Hindlimb muscle (tissue), 1 donor: ENCODE measurements around the gene PRDM16. TPM values are rescaled to one million over a fixed set of nuclear protein-coding genes. Genes with fewer than 3 reads are reported as not detected.

Experiments
- DNase-seq: peaks from one replicate; pipeline ENCODE4 v3.0.0-alpha.2; 2013
- polyA plus RNA-seq: library from polyadenylated mRNA; unstranded; fragments of 120-200 nt; gene quantifications from one replicate; pipeline ENCODE4 v1.2.1, GENCODE V29; 2013; ENCODE audit not compliant: insufficient read length

Gene PRDM16
- polyA plus RNA-seq, 1 donor: 0.80 TPM

GRCh38 chr1:3245768-3246167 is 176.8 kb downstream of the PRDM16 start:
- no peak for DNase-seq

GRCh38 chr1:3246251-3246650 is 177.2 kb downstream of the PRDM16 start:
- no peak for DNase-seq

GRCh38 chr1:3247521-3248121 is 178.6 kb downstream of the PRDM16 start:
- no peak for DNase-seq

- DNase-seq: no peak
Measured at GRCh38 chr1:3248155-3249141, 179.4 kb downstream of the PRDM16 start.

GRCh38 chr1:3249231-3249630 is 180.2 kb downstream of the PRDM16 start:
- DNase-seq: no peak

- no peak for DNase-seq
Measured at GRCh38 chr1:3249631-3250501, 180.9 kb downstream of the PRDM16 start.

GRCh38 chr1:3250624-3251023 is 181.6 kb downstream of the PRDM16 start:
- no peak for DNase-seq

GRCh38 chr1:3251099-3251806 is 182.2 kb downstream of the PRDM16 start:
- DNase-seq: no peak

- no peak for DNase-seq
Measured at GRCh38 chr1:3251807-3252428, 182.9 kb downstream of the PRDM16 start.

- no peak for DNase-seq
Measured at GRCh38 chr1:3255680-3256079, 186.7 kb downstream of the PRDM16 start.

- no peak for DNase-seq
Measured at GRCh38 chr1:3257788-3258187, 188.8 kb downstream of the PRDM16 start.

GRCh38 chr1:3258386-3259003 is 189.5 kb downstream of the PRDM16 start:
- no peak for DNase-seq

- DNase-seq: no peak
Measured at GRCh38 chr1:3259020-3259419, 190.0 kb downstream of the PRDM16 start.

- no peak for DNase-seq
Measured at GRCh38 chr1:3261007-3261968, 192.3 kb downstream of the PRDM16 start.

- DNase-seq: no peak
Measured at GRCh38 chr1:3261969-3262579, 193.1 kb downstream of the PRDM16 start.

GRCh38 chr1:3262681-3263286 is 193.8 kb downstream of the PRDM16 start:
- DNase-seq: no peak

- DNase-seq: no peak
Measured at GRCh38 chr1:3263790-3264189, 194.8 kb downstream of the PRDM16 start.

GRCh38 chr1:3264456-3264855 is 195.5 kb downstream of the PRDM16 start:
- no peak for DNase-seq
